OCI-LY7 (cell line): Measurements from ENCODE around the gene CDC42.

Source experiments
- CTCF ChIP-seq: fragments of 200-600 bp; sonication (generic); conservative IDR thresholded peaks from 2 replicates; pipeline ENCODE4 v1.5.1; 2014; ENCODE audit warnings: mild to moderate bottlenecking, antibody characterized with exemption, low read length, moderate library complexity, mixed read lengths
- EZH2phosphoT487 ChIP-seq: fragments of 200-600 bp; sonication (generic); IDR thresholded peaks from 2 replicates; pipeline ENCODE4 v1.6.1; 2018; ENCODE audit warnings: low read depth, borderline replicate concordance, mild to moderate bottlenecking, mixed run types, antibody characterized with exemption, low read length, moderate library complexity, mixed read lengths

GRCh38 chr1:22108339-22109105, 56.0 kb downstream of the CDC42 start:
- TF ChIP-seq CTCF (no peak), EZH2phosphoT487 (no peak)
